ENCODE data around the gene RBM45. TPM values are rescaled to one million over a fixed set of nuclear protein-coding genes. Genes with fewer than 3 reads are reported as not detected.

The RBM45 gene
- total RNA-seq, 1 donor from 2014 or later = 9.1 TPM

DNA sequence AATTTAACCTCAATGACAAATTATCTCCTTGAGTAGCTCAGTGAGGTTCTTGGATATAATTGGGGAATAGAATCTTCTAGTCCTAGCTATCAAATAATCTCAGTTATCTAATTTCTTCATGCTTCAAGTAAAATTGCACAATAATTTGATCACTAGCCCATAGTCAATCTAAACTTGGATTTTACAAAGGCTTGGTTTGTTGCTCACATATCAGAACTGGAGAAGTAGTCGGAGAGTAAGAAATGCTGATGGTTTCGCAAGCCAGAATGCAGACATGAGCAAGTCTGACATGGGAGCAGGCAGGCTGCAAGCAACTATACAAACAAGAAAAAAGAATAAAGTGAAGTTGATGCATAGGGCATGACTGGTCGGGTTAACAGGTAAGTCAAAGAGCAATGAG, 28.0 kb upstream of the RBM45 start:
- Histone ChIP-seq H3K9me3 (no peaks in the 10 kb centered on the region), H3K4me3 (no peak overlapping the region), H3K4me1 (no peaks in the 10 kb centered on the region), H3K27ac (no peak overlapping the region), H3K36me3 (no peaks in the 10 kb centered on the region), H3K27me3 (no peaks in the 10 kb centered on the region)
- no peak for DNase-seq (ENCODE audit: extremely low spot score in 2 of 2)
- no peak for TF ChIP-seq POLR2A (IDR thresholded peaks at IDR 0.05)
- no peak for TF ChIP-seq POLR2AphosphoS5 (IDR thresholded peaks at IDR 0.05; ENCODE audit: insufficient read depth in 1 of 2, low read depth in 1 of 2)
- TF ChIP-seq, protein P1, sequence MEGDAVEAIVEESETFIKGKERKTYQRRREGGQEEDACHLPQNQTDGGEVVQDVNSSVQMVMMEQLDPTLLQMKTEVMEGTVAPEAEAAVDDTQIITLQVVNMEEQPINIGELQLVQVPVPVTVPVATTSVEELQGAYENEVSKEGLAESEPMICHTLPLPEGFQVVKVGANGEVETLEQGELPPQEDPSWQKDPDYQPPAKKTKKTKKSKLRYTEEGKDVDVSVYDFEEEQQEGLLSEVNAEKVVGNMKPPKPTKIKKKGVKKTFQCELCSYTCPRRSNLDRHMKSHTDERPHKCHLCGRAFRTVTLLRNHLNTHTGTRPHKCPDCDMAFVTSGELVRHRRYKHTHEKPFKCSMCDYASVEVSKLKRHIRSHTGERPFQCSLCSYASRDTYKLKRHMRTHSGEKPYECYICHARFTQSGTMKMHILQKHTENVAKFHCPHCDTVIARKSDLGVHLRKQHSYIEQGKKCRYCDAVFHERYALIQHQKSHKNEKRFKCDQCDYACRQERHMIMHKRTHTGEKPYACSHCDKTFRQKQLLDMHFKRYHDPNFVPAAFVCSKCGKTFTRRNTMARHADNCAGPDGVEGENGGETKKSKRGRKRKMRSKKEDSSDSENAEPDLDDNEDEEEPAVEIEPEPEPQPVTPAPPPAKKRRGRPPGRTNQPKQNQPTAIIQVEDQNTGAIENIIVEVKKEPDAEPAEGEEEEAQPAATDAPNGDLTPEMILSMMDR (IDR thresholded peaks at IDR 0.05) = no peak
- intact Hi-C loops (cut with DNase I) = no loop called here

DNA sequence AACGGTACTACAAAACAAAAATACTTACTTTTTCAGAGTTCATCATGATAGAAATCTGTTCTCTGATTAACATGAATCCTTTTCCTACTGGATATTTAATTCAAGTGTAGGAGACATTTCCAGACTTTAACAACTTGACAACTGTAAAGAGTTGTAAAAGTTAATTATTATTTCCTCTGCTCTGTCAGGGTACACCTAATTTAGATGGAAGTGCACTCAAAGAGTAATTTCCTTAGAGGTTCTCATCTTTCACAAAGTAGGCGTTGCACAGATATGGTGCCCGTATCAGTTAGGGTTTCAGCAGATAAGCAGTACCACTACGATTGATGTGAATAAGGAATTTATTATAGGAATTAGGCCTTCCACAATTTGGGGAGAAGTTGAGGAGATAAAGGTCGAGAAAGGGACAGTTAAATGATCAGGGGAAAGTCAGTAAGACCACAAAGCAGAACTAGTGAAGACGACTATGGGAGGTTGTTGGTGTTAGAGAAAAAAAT, 23.4 kb upstream of the RBM45 start:
- Histone ChIP-seq H3K9me3 (no peaks in the 10 kb centered on the region), H3K4me1 (no peaks in the 10 kb centered on the region), H3K4me3 (no peak overlapping the region), H3K27me3 (no peaks in the 10 kb centered on the region), H3K36me3 (no peaks in the 10 kb centered on the region), H3K27ac (no peak overlapping the region)
- no peak for TF ChIP-seq POLR2AphosphoS5 (IDR thresholded peaks at IDR 0.05; ENCODE audit: insufficient read depth in 1 of 2, low read depth in 1 of 2)
- TF ChIP-seq, protein P1 (IDR thresholded peaks at IDR 0.05) = no peak
- TF ChIP-seq POLR2A (IDR thresholded peaks at IDR 0.05) = no peak
- no peak for DNase-seq (ENCODE audit: extremely low spot score in 2 of 2)
- intact Hi-C loops (cut with DNase I) = no loop called here

DNA sequence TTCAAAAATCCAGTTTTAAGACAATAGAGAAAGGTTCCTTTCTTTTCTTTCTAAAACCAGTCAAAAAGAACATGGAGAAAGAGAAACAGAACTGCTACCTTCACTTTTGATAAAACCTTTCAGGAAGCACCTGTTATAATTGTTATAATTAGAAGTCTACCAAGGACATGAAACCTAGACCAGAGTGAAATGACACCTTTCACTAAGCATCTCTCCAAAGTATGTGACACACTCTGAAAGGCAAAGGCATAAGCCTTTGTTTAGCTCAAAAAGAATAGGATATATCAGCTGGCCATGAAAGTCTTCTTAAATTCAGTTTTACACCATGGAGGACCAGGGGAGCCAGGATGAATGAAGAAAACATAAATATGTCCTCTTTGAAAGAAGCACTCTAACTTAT, 18.8 kb upstream of the RBM45 start:
- intact Hi-C loops (cut with DNase I) = no loop called here
- Histone ChIP-seq H3K4me1 (no peaks in the 10 kb centered on the region), H3K4me3 (no peak overlapping the region), H3K27me3 (no peaks in the 10 kb centered on the region), H3K9me3 (no peaks in the 10 kb centered on the region), H3K27ac (no peak overlapping the region), H3K36me3 (no peaks in the 10 kb centered on the region)
- TF ChIP-seq POLR2A (IDR thresholded peaks at IDR 0.05) (no peak), POLR2AphosphoS5 (IDR thresholded peaks at IDR 0.05; ENCODE audit: insufficient read depth in 1 of 2, low read depth in 1 of 2) (no peak)
- TF ChIP-seq, protein P1 (IDR thresholded peaks at IDR 0.05) = no peak
- DNase-seq (ENCODE audit: extremely low spot score in 2 of 2) = no peak

DNA sequence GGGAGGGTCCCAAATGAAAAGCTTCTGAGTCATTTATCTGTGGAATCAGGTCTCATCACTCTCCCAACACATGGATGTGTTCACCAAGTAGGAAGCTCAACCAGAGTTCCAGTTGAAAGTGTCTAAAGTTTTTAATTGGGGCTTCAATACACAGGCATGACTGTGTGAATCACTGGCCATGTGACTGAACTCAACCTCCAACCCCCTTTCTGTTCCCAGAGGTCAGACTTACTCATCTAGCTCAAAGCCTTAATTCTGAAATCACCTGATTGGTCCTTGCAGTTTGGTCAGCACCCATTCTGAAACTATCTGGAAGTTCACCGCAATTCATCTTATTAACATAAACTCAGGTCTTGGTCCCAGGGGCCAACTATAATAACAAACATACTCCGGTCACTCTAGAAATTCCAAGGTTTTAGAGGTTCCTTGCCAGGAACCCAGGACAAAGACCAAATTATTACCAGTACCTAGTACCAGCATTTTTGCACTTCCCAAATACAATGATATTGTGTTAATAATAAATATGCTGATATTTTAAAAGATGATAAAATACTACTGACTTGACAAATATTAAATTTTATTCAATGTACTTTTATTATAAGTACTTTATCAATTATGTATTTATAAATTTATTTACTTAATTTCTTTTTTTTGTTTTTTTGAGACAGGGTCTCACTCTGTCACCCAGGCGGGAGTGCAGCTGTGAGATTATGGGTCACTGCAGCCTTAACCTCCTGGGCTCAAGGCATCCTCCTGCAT, 10.7 kb upstream of the RBM45 start:
- H3K4me1 ChIP-seq = no peaks in the 10 kb centered on the region
- no peak overlapping the region for H3K27ac ChIP-seq
- TF ChIP-seq POLR2A (IDR thresholded peaks at IDR 0.05) (no peak), POLR2AphosphoS5 (IDR thresholded peaks at IDR 0.05; ENCODE audit: insufficient read depth in 1 of 2, low read depth in 1 of 2) (no peak)
- TF ChIP-seq, protein P1 (IDR thresholded peaks at IDR 0.05) = no peak
- no peaks in the 10 kb centered on the region for H3K36me3 ChIP-seq
- H3K9me3 ChIP-seq = no peaks in the 10 kb centered on the region
- H3K4me3 ChIP-seq = no peak overlapping the region
- intact Hi-C loops (cut with DNase I) = no loop called here
- no peaks in the 10 kb centered on the region for H3K27me3 ChIP-seq
- DNase-seq (ENCODE audit: extremely low spot score in 2 of 2) = no peak

DNA sequence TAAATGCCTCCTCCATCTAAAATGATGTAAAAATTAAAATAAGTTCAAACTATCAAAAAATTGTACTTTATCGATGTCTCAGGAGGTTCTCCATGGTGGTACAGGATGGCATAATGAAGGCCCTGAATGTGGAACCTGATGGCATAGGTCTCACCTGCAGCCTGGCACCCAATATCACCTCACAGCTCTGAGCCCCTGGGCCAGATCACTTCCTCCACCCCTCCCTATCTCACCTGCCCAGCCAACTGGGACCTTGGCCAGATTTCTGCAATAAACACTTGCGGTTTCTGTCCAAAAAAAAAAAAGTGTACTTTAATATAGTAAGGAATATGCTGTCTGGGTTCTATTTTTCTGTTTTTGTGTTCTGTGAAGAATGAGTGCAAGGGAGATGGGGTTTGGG, 6.7 kb upstream of the RBM45 start:
- TF ChIP-seq, protein P1 (IDR thresholded peaks at IDR 0.05) = no peak
- no peak for TF ChIP-seq POLR2A (IDR thresholded peaks at IDR 0.05)
- no peak for TF ChIP-seq POLR2AphosphoS5 (IDR thresholded peaks at IDR 0.05; ENCODE audit: insufficient read depth in 1 of 2, low read depth in 1 of 2)
- DNase-seq (ENCODE audit: extremely low spot score in 2 of 2) = no peak
- Histone ChIP-seq H3K4me1 (no peaks in the 10 kb centered on the region), H3K4me3 (no peak overlapping the region), H3K36me3 (no peaks in the 10 kb centered on the region), H3K27me3 (no peaks in the 10 kb centered on the region), H3K27ac (no peak overlapping the region), H3K9me3 (no peaks in the 10 kb centered on the region)
- intact Hi-C loops (cut with DNase I) = no loop called here
